Coronary artery (tissue), 2 donors: ENCODE data around the gene UBL4B.

Source experiments
- DNase-seq: peaks from one replicate; pipeline ENCODE4 v3.0.0-alpha.2; 2017; ENCODE audit warnings: low spot score
- H3K27ac ChIP-seq, 2 donors: fragments of 200-600 bp; sonication (generic); one replicate each; pipeline ENCODE4 v1.5.1; 2016 to 2019
- H3K4me3 ChIP-seq: fragments of 200-600 bp; sonication (generic); 2 replicates; pipeline ENCODE4 v1.5.1; 2016; ENCODE audit warnings: mild to moderate bottlenecking, moderate library complexity
- CTCF ChIP-seq: fragments of 200-600 bp; sonication (generic); IDR thresholded peaks from one replicate; pipeline ENCODE4 v1.5.1; 2019; ENCODE audit warnings: antibody characterized with exemption

UBL4B gene

GRCh38 chr1:110136911-110137310 lies 24.7 kb downstream of the UBL4B start:
- DNase-seq = no peak
- H3K27ac ChIP-seq = no peak overlapping the region
- no peak overlapping the region for H3K4me3 ChIP-seq
- no peak for TF ChIP-seq CTCF

- no peak for TF ChIP-seq CTCF
- Histone ChIP-seq H3K4me3 (no peak overlapping the region), H3K27ac (no peak overlapping the region)
- DNase-seq = no peak
These were observed 26.7 kb downstream of the UBL4B start for GRCh38 chr1:110138956-110139355.

- Histone ChIP-seq H3K27ac (no peak overlapping the region), H3K4me3 (no peak overlapping the region)
- DNase-seq = no peak
- no peak for TF ChIP-seq CTCF
These were observed 32.1 kb downstream of the UBL4B start for GRCh38 chr1:110144366-110144765.

GRCh38 chr1:110148961-110149360 lies 36.7 kb downstream of the UBL4B start:
- DNase-seq = no peak

GRCh38 chr1:110150330-110151174 lies 38.3 kb downstream of the UBL4B start, which contains the start of gene SLC6A17:
Gene SLC6A17 (plus strand): TSS chr1:110150494. CDS start chr1:110166930, 16,436 bp downstream.
- Histone ChIP-seq H3K4me3 (peak within 1 kb of the TSS; percentile 65), H3K27ac (no peak within 1 kb of the TSS)
- no peak for DNase-seq
- TF ChIP-seq CTCF = no peak

More at GRCh38 chr1:110148961-110149360, 36.7 kb downstream of the UBL4B start:
- Histone ChIP-seq H3K27ac (no peak overlapping the region), H3K4me3 (no peak overlapping the region)
- no peak for TF ChIP-seq CTCF

- Histone ChIP-seq H3K27ac (no peak overlapping the region), H3K4me3 (peak overlapping the region; percentile 65)
- DNase-seq = no peak
- no peak for TF ChIP-seq CTCF
These were observed 39.0 kb downstream of the UBL4B start for GRCh38 chr1:110151175-110151669.
